Effector CD4-positive, alpha-beta T cell (primary cell): ENCODE results near the gene SPPL3.
"Not testable (repeated sequence)": the region's sequence is repeated elsewhere in the genome, so short reads cannot be mapped to it uniquely, and the experiment has no call there.

Experiments used
- DNase-seq: peaks from one replicate; pipeline ENCODE4 v3.0.0-alpha.2; 2020

The SPPL3 gene

DNA sequence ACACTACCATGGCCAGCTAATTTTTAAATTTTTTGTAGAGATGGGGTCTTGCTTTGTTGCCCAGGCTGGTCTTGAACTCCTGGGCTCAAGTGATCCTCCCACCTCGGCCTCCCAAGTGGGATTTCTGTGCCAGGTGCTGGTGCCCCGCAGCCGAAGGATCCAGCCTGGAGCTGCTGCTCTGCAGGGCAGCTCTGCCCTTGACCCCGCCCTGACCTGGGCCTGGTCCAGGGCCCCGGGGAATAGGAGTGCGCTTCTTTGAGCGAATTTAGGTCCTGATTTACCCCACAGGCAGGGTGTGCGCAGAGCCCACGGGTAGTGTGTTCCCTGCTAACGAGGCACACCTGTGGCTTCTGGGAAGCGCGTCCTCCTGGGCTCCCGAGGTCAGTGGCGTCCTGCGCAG, 163.3 kb downstream of the SPPL3 start:
- DNase-seq: no peak

- DNase-seq: no peak
Observed at GRCh38 chr12:120739821-120740613, 164.1 kb downstream of the SPPL3 start.

DNA sequence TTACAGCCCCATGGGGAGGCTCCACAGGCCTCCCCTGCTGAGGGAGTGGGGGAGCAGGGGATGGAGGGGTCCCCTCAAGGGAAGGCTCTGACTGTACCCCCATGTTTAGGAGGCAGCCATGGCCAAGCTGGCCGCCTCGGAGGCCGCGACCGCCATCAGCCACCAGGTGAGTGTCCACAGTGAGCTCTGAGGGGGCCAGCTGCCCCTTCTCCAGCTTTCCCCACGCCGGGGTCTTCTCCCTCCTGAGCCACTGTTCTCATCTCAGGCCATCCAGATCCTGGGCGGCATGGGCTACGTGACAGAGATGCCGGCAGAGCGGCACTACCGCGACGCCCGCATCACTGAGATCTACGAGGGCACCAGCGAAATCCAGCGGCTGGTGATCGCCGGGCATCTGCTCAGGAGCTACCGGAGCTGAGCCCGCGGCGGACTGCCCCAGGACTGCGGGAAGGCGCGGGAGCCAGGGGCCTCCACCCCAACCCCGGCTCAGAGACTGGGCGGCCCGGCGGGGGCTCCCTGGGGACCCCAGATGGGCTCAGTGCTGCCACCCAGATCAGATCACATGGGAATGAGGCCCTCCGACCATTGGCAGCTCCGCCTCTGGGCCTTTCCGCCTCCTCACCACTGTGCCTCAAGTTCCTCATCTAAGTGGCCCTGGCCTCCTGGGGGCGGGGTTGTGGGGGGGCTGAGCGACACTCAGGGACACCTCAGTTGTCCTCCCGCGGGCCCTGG, 165.0 kb downstream of the SPPL3 start:
- no peak for DNase-seq

DNA sequence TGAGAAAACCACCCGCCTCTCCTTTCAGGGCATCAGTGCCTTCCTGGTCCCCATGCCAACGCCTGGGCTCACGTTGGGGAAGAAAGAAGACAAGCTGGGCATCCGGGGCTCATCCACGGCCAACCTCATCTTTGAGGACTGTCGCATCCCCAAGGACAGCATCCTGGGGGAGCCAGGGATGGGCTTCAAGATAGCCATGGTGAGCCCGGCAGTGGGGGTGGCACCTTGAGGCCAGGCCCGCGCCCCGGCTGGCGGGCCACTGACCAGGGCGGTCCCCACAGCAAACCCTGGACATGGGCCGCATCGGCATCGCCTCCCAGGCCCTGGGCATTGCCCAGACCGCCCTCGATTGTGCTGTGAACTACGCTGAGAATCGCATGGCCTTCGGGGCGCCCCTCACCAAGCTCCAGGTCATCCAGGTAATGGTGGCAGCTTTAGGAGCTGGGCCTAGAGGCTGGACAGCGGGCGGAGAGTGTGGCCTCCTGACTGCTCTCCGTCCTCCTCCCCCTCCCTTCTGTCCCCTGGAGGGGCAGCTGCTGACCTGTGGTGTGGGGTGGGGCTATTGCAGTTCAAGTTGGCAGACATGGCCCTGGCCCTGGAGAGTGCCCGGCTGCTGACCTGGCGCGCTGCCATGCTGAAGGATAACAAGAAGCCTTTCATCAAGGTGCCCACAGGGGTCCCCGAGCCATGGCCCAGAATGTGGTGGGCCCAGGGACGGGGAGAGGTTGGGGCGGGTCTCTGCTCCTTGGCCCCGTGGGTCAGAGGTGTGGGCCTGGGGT, 165.7 kb downstream of the SPPL3 start:
- DNase-seq: no peak

GRCh38 chr12:120737557-120738251, 166.5 kb downstream of the SPPL3 start:
- no peak for DNase-seq

DNA sequence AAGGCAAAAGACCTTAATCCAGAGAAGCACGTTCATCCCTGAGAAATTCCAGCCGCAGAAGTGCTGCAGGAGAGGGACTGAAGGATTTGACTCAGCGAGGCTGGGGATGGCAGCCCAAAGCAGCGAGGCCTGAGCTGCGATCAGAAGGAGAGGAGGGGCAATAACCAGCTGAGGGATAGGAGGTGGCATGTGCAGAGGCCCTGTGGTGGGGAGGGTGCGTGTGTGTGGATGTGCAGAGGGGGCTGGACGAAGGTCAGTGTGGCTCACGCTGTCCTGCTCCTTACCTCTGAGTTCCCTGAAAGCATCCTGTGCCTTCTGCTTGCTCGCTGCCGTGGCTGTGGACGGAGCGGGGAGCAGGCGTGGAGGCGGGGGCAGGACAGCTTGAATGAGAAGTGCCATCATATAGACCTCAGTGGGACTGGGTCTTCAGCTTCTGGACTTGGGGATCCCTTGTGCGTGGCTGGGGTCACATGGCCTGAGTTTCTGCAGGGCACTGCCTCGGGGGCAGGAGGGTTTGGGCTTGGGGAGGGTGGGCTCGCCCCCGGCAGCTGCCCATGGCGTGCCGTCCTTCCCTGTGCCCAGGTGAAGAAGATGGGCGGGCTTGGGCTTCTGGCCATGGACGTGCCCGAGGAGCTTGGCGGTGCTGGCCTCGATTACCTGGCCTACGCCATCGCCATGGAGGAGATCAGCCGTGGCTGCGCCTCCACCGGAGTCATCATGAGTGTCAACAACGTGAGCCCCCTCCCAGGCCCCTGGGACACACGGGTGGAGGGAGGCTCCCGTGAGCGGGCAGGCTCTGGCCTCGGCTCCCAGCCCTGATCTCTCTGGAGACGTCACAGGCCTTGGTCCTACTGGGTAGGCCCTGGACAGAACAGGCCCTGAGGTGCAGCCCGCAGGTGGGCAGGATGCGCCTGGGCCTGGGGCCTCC, 167.5 kb downstream of the SPPL3 start:
- DNase-seq: no peak

- no peak for DNase-seq
Observed at GRCh38 chr12:120735181-120735580, 169.0 kb downstream of the SPPL3 start.

DNA sequence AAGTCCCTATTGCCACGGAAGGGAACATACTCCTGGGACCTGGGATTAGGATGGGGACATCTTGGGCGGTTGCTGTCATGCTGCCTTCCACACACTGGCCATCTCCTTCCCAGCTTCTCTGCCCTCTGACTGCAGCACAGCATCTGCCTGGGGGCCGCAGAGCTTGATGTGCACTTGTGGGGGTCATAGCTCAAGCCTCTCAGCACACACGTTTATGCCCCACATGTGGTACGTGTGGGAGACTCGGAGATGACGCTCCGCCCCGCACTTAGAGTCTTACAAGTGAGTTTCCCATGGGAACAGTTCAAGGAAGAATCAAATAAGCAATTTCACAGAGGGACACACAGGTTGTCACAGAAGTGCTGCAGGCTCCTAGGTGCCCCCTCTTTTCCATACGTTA, 169.9 kb downstream of the SPPL3 start:
- no peak for DNase-seq

GRCh38 chr12:120733574-120733973, 170.6 kb downstream of the SPPL3 start:
- no peak for DNase-seq

DNA sequence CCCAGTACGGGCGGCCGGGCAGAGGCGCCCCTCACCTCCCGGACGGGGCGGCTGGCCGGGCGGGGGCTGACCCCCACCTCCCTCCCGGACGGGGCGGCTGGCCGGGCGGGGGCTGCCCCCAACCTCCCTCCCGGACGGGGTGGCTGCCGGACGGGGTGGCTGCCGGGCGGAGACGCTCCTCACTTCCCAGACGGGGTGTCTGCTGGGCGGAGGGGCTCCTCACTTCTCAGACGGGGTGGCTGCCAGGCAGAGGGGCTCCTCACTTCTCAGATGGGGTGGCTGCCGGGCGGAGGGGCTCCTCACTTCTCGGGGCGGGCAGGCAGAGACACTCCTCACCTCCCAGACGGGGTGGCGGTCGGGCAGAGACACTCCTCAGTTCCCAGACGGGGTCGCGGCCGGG, 172.0 kb downstream of the SPPL3 start:
- not testable (repeated sequence) for DNase-seq

- no peak for DNase-seq
Observed at GRCh38 chr12:120726961-120727360, 177.2 kb downstream of the SPPL3 start.

DNA sequence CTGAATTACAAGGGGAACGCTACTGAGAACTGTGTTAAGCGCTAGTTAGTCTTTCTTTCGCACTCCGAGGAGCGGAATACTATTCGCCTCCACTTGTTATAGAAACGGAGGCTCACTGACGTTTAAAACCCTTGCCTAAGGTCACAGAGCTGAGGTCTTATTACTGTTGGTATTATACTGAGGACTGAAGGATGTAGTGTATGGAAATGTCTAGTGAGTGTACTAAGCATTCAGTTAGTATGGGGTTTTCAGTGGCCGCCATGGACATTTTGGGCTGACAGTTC, 177.7 kb downstream of the SPPL3 start:
- no peak for DNase-seq

GRCh38 chr12:120725659-120726509, 178.3 kb downstream of the SPPL3 start, which contains the start of gene ACADS:
TSS of gene ACADS (plus strand) at chr12:120725826. CDS start at chr12:120725886, 60 bp downstream.
- peak; percentile 84 for DNase-seq

- no peak for DNase-seq
Observed at GRCh38 chr12:120725151-120725658, 179.0 kb downstream of the SPPL3 start.

DNA sequence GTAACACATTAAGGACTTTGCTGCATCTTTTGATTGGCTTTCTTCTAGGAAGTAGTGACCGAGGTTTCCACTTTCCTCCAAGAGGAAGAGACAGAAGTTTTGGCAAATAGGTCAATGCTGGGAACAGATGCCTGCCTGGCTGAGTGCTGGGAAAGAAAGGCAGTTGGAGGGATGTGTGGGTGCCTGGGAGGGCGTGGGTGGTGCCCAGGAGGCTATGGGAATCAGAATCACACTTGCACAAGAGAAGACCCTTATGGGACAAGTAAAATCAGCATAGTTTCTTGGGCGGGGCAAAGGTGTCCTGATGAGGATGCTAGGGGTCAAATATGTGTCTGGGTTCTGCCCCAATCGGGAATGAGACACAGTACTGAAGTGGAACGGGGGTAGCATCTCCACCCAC, 179.4 kb downstream of the SPPL3 start:
- DNase-seq: no peak

DNA sequence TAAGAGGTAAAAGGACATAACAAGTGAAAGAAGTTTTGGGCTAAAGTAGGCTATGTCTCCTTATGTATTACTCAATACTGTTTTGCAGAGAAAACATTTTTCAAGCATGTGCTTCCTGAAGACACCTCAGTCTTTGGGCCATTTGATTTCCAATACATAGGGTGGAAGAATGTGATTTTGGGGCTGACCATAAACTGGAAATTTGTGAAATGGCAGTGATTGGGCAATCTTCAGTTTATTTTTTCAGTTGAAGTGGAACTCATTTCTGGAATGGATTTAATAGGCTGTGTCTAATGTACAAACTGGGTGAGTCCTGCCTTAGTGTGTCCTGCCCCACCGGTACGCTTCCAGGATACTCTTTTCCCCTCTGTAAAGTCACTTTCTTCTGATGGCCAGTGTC, 181.4 kb downstream of the SPPL3 start:
- no peak for DNase-seq

GRCh38 chr12:120721866-120722265, 182.3 kb downstream of the SPPL3 start:
- no peak for DNase-seq

GRCh38 chr12:120720987-120721801, 183.0 kb downstream of the SPPL3 start:
- DNase-seq: no peak

DNA sequence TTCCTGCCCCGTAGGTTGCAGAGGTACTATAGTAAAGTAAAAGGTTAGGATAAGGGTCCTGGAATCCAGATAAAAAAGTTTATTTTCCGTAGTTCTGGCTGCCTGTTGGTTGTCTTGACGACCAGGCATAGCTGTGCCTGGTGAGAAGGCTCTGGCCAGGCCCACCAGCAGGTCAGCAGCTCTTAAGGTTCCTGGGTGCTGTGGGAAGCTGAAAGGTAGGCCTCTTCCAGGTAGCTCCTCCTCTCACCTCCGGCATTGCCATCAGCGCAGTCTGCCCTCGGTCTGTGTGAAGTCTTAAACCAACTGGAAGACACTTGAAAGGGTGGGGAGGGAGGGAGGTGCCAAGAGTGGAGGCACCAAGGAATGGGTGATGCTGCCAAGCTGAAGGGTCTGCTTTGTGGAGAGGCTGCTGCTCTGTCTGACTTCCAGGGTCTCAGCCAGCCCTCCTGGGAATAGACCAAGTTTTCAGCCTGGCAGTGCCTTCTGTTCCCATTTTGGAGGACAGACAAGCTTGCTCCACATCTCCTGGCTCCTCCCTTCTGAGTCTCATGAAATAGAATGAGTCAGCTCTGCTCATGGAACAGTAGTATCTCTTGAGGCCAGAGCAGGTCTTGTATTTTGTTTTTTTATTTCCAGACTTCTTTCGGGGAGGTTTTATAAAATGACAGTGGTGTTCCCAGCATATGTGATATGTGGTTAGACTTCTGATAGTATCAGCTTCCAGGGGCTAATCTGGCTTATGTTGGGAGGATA, 183.7 kb downstream of the SPPL3 start:
- DNase-seq: no peak
